ENCODE measurements around the gene STH. TPM values are rescaled to one million over a fixed set of nuclear protein-coding genes. Genes with fewer than 3 reads are reported as not detected.

The STH gene
- total and polyA plus RNA-seq, 2 experiments from 2014 or later, result not detected

DNA sequence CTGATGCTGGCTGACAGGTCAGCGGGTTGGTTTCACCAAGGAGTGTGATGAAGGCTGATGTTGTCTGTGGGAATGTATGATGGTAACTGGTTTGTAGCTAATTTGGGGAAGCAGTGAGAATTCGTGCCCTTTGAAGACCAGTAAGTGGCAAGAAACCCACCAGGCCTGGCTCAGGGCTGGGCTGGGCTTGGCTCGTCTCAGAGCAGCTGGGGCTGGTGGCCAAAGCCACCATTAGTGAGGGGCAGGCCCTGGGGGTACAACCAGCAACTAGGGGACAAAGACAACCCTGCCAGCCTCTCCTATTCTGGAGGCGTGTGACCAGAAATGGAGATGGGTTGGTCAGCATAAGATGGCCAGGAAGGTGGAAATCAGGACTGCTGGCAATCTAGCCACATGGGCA lies 13.0 kb upstream of the STH start:
- H3K27ac ChIP-seq, result no peak overlapping the region
- no peaks in the 10 kb centered on the region for H3K27me3 ChIP-seq
- no peak overlapping the region for H3K4me3 ChIP-seq
- no peaks in the 10 kb centered on the region for H3K36me3 ChIP-seq (replicated peaks; ENCODE audit: insufficient read depth, low read depth)
- 86% methylated on average over 4 of the region's 4 CpGs for WGBS (ENCODE audit: low lambda C conversion rate, missing lambda C conversion rate)
- H2AFZ ChIP-seq, result no peak overlapping the region
- TF ChIP-seq, protein P1, sequence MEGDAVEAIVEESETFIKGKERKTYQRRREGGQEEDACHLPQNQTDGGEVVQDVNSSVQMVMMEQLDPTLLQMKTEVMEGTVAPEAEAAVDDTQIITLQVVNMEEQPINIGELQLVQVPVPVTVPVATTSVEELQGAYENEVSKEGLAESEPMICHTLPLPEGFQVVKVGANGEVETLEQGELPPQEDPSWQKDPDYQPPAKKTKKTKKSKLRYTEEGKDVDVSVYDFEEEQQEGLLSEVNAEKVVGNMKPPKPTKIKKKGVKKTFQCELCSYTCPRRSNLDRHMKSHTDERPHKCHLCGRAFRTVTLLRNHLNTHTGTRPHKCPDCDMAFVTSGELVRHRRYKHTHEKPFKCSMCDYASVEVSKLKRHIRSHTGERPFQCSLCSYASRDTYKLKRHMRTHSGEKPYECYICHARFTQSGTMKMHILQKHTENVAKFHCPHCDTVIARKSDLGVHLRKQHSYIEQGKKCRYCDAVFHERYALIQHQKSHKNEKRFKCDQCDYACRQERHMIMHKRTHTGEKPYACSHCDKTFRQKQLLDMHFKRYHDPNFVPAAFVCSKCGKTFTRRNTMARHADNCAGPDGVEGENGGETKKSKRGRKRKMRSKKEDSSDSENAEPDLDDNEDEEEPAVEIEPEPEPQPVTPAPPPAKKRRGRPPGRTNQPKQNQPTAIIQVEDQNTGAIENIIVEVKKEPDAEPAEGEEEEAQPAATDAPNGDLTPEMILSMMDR (IDR thresholded peaks at IDR 0.05; ENCODE audit: poor library complexity), result no peak
- TF ChIP-seq EZH2phosphoT487 (IDR thresholded peaks at IDR 0.05; ENCODE audit: low read depth, severe bottlenecking, unreplicated experiment) (no peak), EZH2 (IDR thresholded peaks at IDR 0.05; ENCODE audit: borderline replicate concordance) (no peak)
- DNase-seq (ENCODE audit: low spot score), result no peak
- no peaks in the 10 kb centered on the region for H3K4me1 ChIP-seq (ENCODE audit: insufficient read depth)
- H3K79me2 ChIP-seq, result no peaks in the 10 kb centered on the region
- H3K9me2 ChIP-seq (replicated peaks; ENCODE audit: insufficient read depth), result no peaks in the 10 kb centered on the region
- no peaks in the 10 kb centered on the region for H4K20me1 ChIP-seq (ENCODE audit: insufficient read depth, poor library complexity, severe bottlenecking)
- no peak overlapping the region for H3K4me2 ChIP-seq
- no peaks in the 10 kb centered on the region for H3K9me3 ChIP-seq (ENCODE audit: low read depth)

DNA sequence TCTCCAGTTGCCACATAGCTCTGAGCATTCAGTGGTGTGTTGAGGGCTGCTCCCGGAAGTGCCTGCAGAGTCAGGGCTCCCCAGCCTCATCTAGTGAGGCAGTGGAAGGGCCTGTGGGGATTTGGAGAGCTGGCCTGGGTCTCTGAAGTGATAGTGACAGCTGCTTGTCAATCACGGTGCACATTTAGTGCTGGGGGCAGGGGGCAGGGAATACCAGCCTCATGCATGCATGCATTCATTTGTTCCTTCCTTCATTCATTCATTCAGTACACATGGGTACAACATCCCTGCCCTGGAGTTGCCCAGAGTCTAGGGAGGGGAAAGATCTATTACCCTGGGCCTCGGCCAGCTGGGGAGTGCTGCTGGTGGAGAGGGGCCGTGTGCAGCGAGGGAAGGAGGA lies 11.3 kb upstream of the STH start:
- WGBS (ENCODE audit: low lambda C conversion rate, missing lambda C conversion rate), result 81% methylated on average over 5 of the region's 5 CpGs
- Histone ChIP-seq H3K27me3 (no peaks in the 10 kb centered on the region), H3K9me2 (replicated peaks; ENCODE audit: insufficient read depth) (no peaks in the 10 kb centered on the region), H2AFZ (no peak overlapping the region), H3K4me3 (no peak overlapping the region), H3K79me2 (no peaks in the 10 kb centered on the region), H3K4me1 (ENCODE audit: insufficient read depth) (no peaks in the 10 kb centered on the region), H3K9me3 (ENCODE audit: low read depth) (no peaks in the 10 kb centered on the region), H3K36me3 (replicated peaks; ENCODE audit: insufficient read depth, low read depth) (no peaks in the 10 kb centered on the region), H3K4me2 (no peak overlapping the region), H3K27ac (no peak overlapping the region), H4K20me1 (ENCODE audit: insufficient read depth, poor library complexity, severe bottlenecking) (no peaks in the 10 kb centered on the region)
- DNase-seq (ENCODE audit: low spot score), result no peak
- TF ChIP-seq, protein P1 (IDR thresholded peaks at IDR 0.05; ENCODE audit: poor library complexity), result no peak
- TF ChIP-seq EZH2phosphoT487 (IDR thresholded peaks at IDR 0.05; ENCODE audit: low read depth, severe bottlenecking, unreplicated experiment), result no peak
- TF ChIP-seq EZH2 (IDR thresholded peaks at IDR 0.05; ENCODE audit: borderline replicate concordance), result no peak

GRCh38 chr17:45989759-45990158 lies 9.3 kb upstream of the STH start:
- Histone ChIP-seq H3K9me2 (replicated peaks; ENCODE audit: insufficient read depth) (no peaks in the 10 kb centered on the region), H3K9me3 (ENCODE audit: low read depth) (no peaks in the 10 kb centered on the region), H3K36me3 (replicated peaks; ENCODE audit: insufficient read depth, low read depth) (no peaks in the 10 kb centered on the region), H3K4me2 (no peak overlapping the region), H3K27ac (no peak overlapping the region), H2AFZ (no peak overlapping the region), H3K27me3 (no peaks in the 10 kb centered on the region), H3K4me3 (no peak overlapping the region), H3K79me2 (no peaks in the 10 kb centered on the region), H3K4me1 (ENCODE audit: insufficient read depth) (no peaks in the 10 kb centered on the region), H4K20me1 (ENCODE audit: insufficient read depth, poor library complexity, severe bottlenecking) (no peaks in the 10 kb centered on the region)
- TF ChIP-seq, protein P1 (IDR thresholded peaks at IDR 0.05; ENCODE audit: poor library complexity), result no peak
- no peak for TF ChIP-seq EZH2phosphoT487 (IDR thresholded peaks at IDR 0.05; ENCODE audit: low read depth, severe bottlenecking, unreplicated experiment)
- no peak for TF ChIP-seq EZH2 (IDR thresholded peaks at IDR 0.05; ENCODE audit: borderline replicate concordance)
- no peak for DNase-seq (ENCODE audit: low spot score)
- 89% methylated on average over 3 of the region's 3 CpGs for WGBS (ENCODE audit: low lambda C conversion rate, missing lambda C conversion rate)

DNA sequence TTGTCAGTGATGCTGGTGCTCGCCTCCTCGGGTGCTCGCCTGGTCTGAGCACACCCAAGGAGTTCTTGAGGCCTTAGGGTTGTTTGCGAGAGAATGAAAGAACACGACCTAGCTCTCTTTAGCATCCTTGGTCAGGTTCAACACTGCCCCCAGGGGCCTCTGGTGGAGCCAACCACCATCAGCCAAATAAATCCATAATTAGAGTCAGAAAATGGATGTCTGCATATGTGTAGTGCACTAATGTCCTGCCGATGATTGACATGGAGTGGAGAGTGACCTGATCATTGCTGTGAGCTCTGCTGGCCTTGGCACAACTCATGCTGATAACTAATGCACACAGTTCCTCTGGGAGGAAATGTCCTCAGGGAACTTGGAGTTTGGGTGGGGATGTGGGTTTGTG lies 8.2 kb upstream of the STH start:
- Histone ChIP-seq H3K27ac (no peak overlapping the region), H3K9me3 (ENCODE audit: low read depth) (no peaks in the 10 kb centered on the region), H3K9me2 (replicated peaks; ENCODE audit: insufficient read depth) (no peaks in the 10 kb centered on the region), H3K4me1 (ENCODE audit: insufficient read depth) (no peaks in the 10 kb centered on the region), H3K36me3 (replicated peaks; ENCODE audit: insufficient read depth, low read depth) (no peaks in the 10 kb centered on the region), H3K79me2 (no peaks in the 10 kb centered on the region), H3K27me3 (no peaks in the 10 kb centered on the region), H2AFZ (no peak overlapping the region), H4K20me1 (ENCODE audit: insufficient read depth, poor library complexity, severe bottlenecking) (no peaks in the 10 kb centered on the region), H3K4me3 (no peak overlapping the region), H3K4me2 (no peak overlapping the region)
- no peak for TF ChIP-seq EZH2phosphoT487 (IDR thresholded peaks at IDR 0.05; ENCODE audit: low read depth, severe bottlenecking, unreplicated experiment)
- TF ChIP-seq, protein P1 (IDR thresholded peaks at IDR 0.05; ENCODE audit: poor library complexity), result no peak
- no peak for DNase-seq (ENCODE audit: low spot score)
- WGBS (ENCODE audit: low lambda C conversion rate, missing lambda C conversion rate), result 76% methylated on average over 6 of the region's 6 CpGs

Measured in hepatocyte (in vitro differentiated cells).